ENCODE measurements around the gene MAST2.
A peak's percentile ranks its signal among the peaks of the same experiment; 100 is the strongest.

The MAST2 gene

DNA sequence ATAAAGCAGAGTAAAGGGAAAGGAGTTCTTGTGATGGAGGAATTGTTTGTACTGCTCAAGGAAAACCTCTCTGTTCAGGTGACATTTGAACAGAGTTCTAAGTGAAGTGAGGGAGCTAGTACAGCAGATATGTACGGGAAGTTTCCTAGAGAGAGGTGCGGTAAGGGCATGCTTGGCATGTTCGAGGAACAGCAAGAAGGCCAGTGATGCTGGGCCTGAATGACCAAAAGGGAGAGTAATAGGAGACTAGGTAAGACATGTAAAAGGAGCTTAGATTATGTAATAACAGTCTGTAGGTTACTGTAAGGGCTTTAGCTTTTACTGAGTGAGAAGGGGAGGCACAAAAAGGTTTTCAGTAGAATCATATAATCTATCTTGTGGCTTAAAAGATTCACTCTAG is 265.1 kb downstream of the MAST2 start:
- no peak overlapping the region for H3K4me3 ChIP-seq (ENCODE audit: low read depth, low read length)
- DNase-seq (ENCODE audit: low read depth), result no peak
- TF ChIP-seq, protein P1, sequence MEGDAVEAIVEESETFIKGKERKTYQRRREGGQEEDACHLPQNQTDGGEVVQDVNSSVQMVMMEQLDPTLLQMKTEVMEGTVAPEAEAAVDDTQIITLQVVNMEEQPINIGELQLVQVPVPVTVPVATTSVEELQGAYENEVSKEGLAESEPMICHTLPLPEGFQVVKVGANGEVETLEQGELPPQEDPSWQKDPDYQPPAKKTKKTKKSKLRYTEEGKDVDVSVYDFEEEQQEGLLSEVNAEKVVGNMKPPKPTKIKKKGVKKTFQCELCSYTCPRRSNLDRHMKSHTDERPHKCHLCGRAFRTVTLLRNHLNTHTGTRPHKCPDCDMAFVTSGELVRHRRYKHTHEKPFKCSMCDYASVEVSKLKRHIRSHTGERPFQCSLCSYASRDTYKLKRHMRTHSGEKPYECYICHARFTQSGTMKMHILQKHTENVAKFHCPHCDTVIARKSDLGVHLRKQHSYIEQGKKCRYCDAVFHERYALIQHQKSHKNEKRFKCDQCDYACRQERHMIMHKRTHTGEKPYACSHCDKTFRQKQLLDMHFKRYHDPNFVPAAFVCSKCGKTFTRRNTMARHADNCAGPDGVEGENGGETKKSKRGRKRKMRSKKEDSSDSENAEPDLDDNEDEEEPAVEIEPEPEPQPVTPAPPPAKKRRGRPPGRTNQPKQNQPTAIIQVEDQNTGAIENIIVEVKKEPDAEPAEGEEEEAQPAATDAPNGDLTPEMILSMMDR (IDR thresholded peaks at IDR 0.05; ENCODE audit: low read depth, low read length), result no peak
- TF ChIP-seq MYC (IDR thresholded peaks at IDR 0.05; ENCODE audit: low read depth, low read length) (no peak), POLR2A (IDR thresholded peaks at IDR 0.05; ENCODE audit: extremely low read depth, insufficient read length) (no peak)
- TF ChIP-seq, protein P2, sequence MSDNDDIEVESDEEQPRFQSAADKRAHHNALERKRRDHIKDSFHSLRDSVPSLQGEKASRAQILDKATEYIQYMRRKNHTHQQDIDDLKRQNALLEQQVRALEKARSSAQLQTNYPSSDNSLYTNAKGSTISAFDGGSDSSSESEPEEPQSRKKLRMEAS (IDR thresholded peaks at IDR 0.05; ENCODE audit: low read depth, low read length), result no peak

DNA sequence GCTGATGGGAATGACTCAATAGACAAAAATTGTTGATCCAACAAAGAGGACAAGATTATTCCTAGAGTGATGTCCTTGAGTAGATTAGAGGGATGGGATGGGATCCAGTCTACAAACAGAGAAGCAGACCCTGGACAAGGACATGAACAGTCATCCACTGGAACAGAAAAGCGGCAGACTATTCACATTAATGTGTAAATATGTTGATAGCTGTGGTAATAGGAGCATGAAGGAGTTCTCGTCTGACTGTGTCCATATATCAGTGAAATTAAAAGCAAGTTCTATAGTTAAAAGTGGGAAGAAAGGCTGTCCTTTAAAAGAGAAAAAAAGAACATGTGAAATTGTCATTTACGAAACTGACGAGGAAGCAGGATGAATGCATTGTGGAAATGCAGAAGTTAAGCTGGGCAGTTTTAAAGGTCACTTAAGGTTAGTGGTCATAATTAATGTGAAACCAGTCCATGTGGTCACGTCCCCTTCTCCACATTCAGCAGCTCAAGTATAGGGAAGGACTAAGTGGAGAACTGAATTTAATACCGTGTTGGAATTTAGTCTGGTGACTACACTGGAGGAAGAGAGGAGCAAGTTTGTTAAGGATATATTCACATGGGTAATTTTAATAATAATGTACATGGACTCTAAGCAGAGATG is 266.9 kb downstream of the MAST2 start:
- TF ChIP-seq MYC (IDR thresholded peaks at IDR 0.05; ENCODE audit: low read depth, low read length) (peak; percentile 65), POLR2A (IDR thresholded peaks at IDR 0.05; ENCODE audit: extremely low read depth, insufficient read length) (no peak)
- TF ChIP-seq, protein P2 (IDR thresholded peaks at IDR 0.05; ENCODE audit: low read depth, low read length), result peak; percentile 80
- TF ChIP-seq, protein P1 (IDR thresholded peaks at IDR 0.05; ENCODE audit: low read depth, low read length), result no peak
- peak; percentile 81 for DNase-seq (ENCODE audit: low read depth)
- no peak overlapping the region for H3K4me3 ChIP-seq (ENCODE audit: low read depth, low read length)

DNA sequence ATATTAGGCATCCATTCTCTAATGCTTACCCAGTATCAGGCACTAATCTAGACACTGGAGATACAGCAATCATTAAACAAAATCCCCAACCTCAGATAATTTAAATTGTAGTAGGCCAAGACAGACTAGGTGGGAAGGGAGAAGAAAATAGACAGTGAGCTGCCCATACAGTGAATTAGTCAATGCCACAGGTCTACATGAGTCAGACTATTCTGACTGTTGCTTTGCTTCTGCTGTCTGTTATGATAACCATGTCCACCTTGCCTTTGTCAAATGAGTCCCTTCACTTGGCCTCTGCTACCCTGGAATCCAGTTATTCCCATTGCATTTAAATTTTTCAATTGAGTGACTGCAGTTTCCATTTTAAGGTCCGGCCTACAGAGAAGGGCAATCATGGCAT is 269.6 kb downstream of the MAST2 start:
- H3K4me3 ChIP-seq (ENCODE audit: low read depth, low read length), result no peak overlapping the region
- TF ChIP-seq, protein P1 (IDR thresholded peaks at IDR 0.05; ENCODE audit: low read depth, low read length), result no peak
- TF ChIP-seq POLR2A (IDR thresholded peaks at IDR 0.05; ENCODE audit: extremely low read depth, insufficient read length) (no peak), MYC (IDR thresholded peaks at IDR 0.05; ENCODE audit: low read depth, low read length) (no peak)
- TF ChIP-seq, protein P2 (IDR thresholded peaks at IDR 0.05; ENCODE audit: low read depth, low read length), result no peak
- no peak for DNase-seq (ENCODE audit: low read depth)

DNA sequence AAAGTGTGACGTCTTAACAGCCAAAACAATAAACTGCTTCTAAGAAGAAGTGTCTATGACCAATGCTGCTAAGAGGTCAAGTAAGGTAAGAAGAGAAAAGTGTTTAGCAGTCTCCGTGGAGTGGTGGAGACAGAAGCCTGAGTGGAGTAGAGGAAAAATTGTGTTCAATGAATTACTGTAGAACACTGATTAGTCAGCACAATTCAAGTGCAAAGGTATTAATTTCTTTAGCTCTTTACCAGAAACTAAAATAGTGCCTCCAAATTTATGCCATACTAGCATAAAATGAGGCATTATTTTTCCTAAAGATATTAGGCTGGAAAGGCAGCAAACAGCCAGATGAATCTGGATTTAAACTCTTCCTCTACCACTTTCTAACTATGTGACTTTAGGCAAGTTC is 272.9 kb downstream of the MAST2 start:
- TF ChIP-seq POLR2A (IDR thresholded peaks at IDR 0.05; ENCODE audit: extremely low read depth, insufficient read length) (no peak), MYC (IDR thresholded peaks at IDR 0.05; ENCODE audit: low read depth, low read length) (no peak)
- TF ChIP-seq, protein P1 (IDR thresholded peaks at IDR 0.05; ENCODE audit: low read depth, low read length), result no peak
- TF ChIP-seq, protein P2 (IDR thresholded peaks at IDR 0.05; ENCODE audit: low read depth, low read length), result no peak
- DNase-seq (ENCODE audit: low read depth), result no peak
- no peak overlapping the region for H3K4me3 ChIP-seq (ENCODE audit: low read depth, low read length)

DNA sequence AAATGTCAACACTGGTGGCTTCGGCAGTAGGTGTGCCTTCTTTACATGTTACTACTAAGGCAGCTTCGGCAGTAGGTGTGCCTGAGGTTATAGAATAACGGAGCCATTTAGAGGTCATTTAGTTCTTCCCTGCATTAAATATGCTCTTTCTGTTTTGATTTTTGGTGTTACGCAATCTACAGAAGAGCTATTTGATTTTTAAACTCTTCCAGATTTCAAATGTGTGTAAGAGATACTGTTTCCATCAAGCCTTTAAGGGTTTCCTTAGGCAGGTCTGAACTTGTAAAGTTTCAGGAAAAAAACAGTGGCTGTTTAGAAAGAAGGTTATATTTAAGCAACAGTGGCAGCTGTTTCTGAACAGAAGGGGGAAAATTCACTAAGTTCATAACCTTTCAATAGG is 274.2 kb downstream of the MAST2 start:
- TF ChIP-seq POLR2A (IDR thresholded peaks at IDR 0.05; ENCODE audit: extremely low read depth, insufficient read length), result no peak
- TF ChIP-seq MYC (IDR thresholded peaks at IDR 0.05; ENCODE audit: low read depth, low read length), result no peak
- TF ChIP-seq, protein P1 (IDR thresholded peaks at IDR 0.05; ENCODE audit: low read depth, low read length), result no peak
- TF ChIP-seq, protein P2 (IDR thresholded peaks at IDR 0.05; ENCODE audit: low read depth, low read length), result no peak
- H3K4me3 ChIP-seq (ENCODE audit: low read depth, low read length), result no peak overlapping the region
- no peak for DNase-seq (ENCODE audit: low read depth)
